HUES48 (cell line): ENCODE results near the gene PRPF8.

Experiments used
- H3K27ac ChIP-seq: one replicate; pipeline ENCODE4 v1.7.0; 2013; ENCODE audit warnings: low read depth, low read length, inconsistent platforms
- H3K27me3 ChIP-seq: 2 replicates; pipeline ENCODE4 v1.6.1; 2013; ENCODE audit warnings: mild to moderate bottlenecking, low read length; ENCODE audit not compliant: control insufficient read depth, insufficient read depth
- H3K36me3 ChIP-seq: 2 replicates; pipeline ENCODE4 v1.6.1; 2013; ENCODE audit warnings: low read length; ENCODE audit not compliant: control insufficient read depth, insufficient read depth
- H3K4me1 ChIP-seq: 2 replicates; pipeline ENCODE4 v1.6.1; 2013; ENCODE audit warnings: mild to moderate bottlenecking, low read length; ENCODE audit not compliant: control insufficient read depth, insufficient read depth
- H3K4me3 ChIP-seq: 2 replicates; pipeline ENCODE4 v1.5.1; 2013; ENCODE audit warnings: mild to moderate bottlenecking, low read depth, low read length
- H3K9ac ChIP-seq: 2 replicates; pipeline ENCODE4 v1.6.1; 2013; ENCODE audit warnings: mild to moderate bottlenecking, low read depth, low read length, moderate library complexity
- H3K9me3 ChIP-seq: 2 replicates; pipeline ENCODE4 v1.6.1; 2013; ENCODE audit warnings: low read length; ENCODE audit not compliant: control insufficient read depth, insufficient read depth

PRPF8 gene

GRCh38 chr17:1640329-1641064 is 44.2 kb downstream of the PRPF8 start:
- H3K9ac ChIP-seq: no peak overlapping the region
- peaks cover 11% of the 10 kb centered on the region for H3K27me3 ChIP-seq
- H3K4me3 ChIP-seq: no peak overlapping the region
- H3K27ac ChIP-seq: no peak overlapping the region
- H3K4me1 ChIP-seq: peaks cover 20% of the 10 kb centered on the region
- no peaks in the 10 kb centered on the region for H3K36me3 ChIP-seq
- H3K9me3 ChIP-seq: no peaks in the 10 kb centered on the region

- no peak overlapping the region for H3K9ac ChIP-seq
- no peaks in the 10 kb centered on the region for H3K36me3 ChIP-seq
- H3K9me3 ChIP-seq: no peaks in the 10 kb centered on the region
- no peak overlapping the region for H3K4me3 ChIP-seq
- H3K4me1 ChIP-seq: peaks cover 12% of the 10 kb centered on the region
- no peak overlapping the region for H3K27ac ChIP-seq
- peaks cover 11% of the 10 kb centered on the region for H3K27me3 ChIP-seq
Observed at GRCh38 chr17:1639549-1640180, 45.0 kb downstream of the PRPF8 start.

- Histone ChIP-seq H3K9ac (no peak overlapping the region), H3K36me3 (no peaks in the 10 kb centered on the region), H3K27me3 (peaks cover 3% of the 10 kb centered on the region), H3K4me1 (0 out of 2 replicates have a peak, but pooled peaks cover 3% of the 10 kb centered on the region), H3K4me3 (no peak overlapping the region), H3K27ac (no peak overlapping the region), H3K9me3 (no peaks in the 10 kb centered on the region)
Observed at GRCh38 chr17:1638624-1639300, 45.9 kb downstream of the PRPF8 start.

GRCh38 chr17:1638171-1638590 is 46.5 kb downstream of the PRPF8 start:
- Histone ChIP-seq H3K4me3 (no peak overlapping the region), H3K4me1 (0 out of 2 replicates have a peak, but pooled peaks cover 3% of the 10 kb centered on the region), H3K9me3 (no peaks in the 10 kb centered on the region), H3K9ac (no peak overlapping the region), H3K27ac (no peak overlapping the region), H3K27me3 (no peaks in the 10 kb centered on the region), H3K36me3 (no peaks in the 10 kb centered on the region)

GRCh38 chr17:1636732-1637285 is 47.9 kb downstream of the PRPF8 start:
- H3K4me1 ChIP-seq: 0 out of 2 replicates have a peak, but pooled peaks cover 3% of the 10 kb centered on the region
- H3K9me3 ChIP-seq: no peaks in the 10 kb centered on the region
- no peak overlapping the region for H3K9ac ChIP-seq
- no peak overlapping the region for H3K4me3 ChIP-seq
- no peak overlapping the region for H3K27ac ChIP-seq
- H3K36me3 ChIP-seq: no peaks in the 10 kb centered on the region
- H3K27me3 ChIP-seq: no peaks in the 10 kb centered on the region

- Histone ChIP-seq H3K9me3 (no peaks in the 10 kb centered on the region), H3K27me3 (no peaks in the 10 kb centered on the region), H3K27ac (no peak overlapping the region), H3K4me3 (no peak overlapping the region), H3K36me3 (no peaks in the 10 kb centered on the region), H3K4me1 (0 out of 2 replicates have a peak, but pooled peaks cover 3% of the 10 kb centered on the region), H3K9ac (no peak overlapping the region)
Observed at GRCh38 chr17:1635675-1636465, 48.8 kb downstream of the PRPF8 start.

- no peak overlapping the region for H3K27ac ChIP-seq
- H3K9ac ChIP-seq: no peak overlapping the region
- 0 out of 2 replicates have a peak, but pooled peaks cover 3% of the 10 kb centered on the region for H3K4me1 ChIP-seq
- H3K36me3 ChIP-seq: no peaks in the 10 kb centered on the region
- no peaks in the 10 kb centered on the region for H3K27me3 ChIP-seq
- H3K9me3 ChIP-seq: no peaks in the 10 kb centered on the region
- no peak overlapping the region for H3K4me3 ChIP-seq
Observed at GRCh38 chr17:1634841-1635650, 49.6 kb downstream of the PRPF8 start.

- Histone ChIP-seq H3K4me3 (no peak overlapping the region), H3K27me3 (no peaks in the 10 kb centered on the region), H3K27ac (no peak overlapping the region), H3K9me3 (no peaks in the 10 kb centered on the region), H3K36me3 (no peaks in the 10 kb centered on the region), H3K9ac (no peak overlapping the region), H3K4me1 (peaks cover 4% of the 10 kb centered on the region; the same call in 1 of the 2 replicates)
Observed at GRCh38 chr17:1630662-1631061, 54.0 kb downstream of the PRPF8 start.

GRCh38 chr17:1629504-1630310 is 55.0 kb downstream of the PRPF8 start:
- Histone ChIP-seq H3K36me3 (no peaks in the 10 kb centered on the region), H3K9me3 (no peaks in the 10 kb centered on the region), H3K27ac (peak overlapping the region; percentile 87), H3K4me1 (peaks cover 4% of the 10 kb centered on the region; the same call in 1 of the 2 replicates), H3K9ac (peak overlapping the region; percentile 26; the same call in 1 of the 2 replicates), H3K4me3 (peak overlapping the region; percentile 68), H3K27me3 (no peaks in the 10 kb centered on the region)
